ENCODE measurements around the gene SNX30. TPM values are rescaled to one million over a fixed set of nuclear protein-coding genes. Genes with fewer than 3 reads are reported as not detected.

The SNX30 gene
- total and polyA plus RNA-seq, 2 donors from 2014 or later = 7.9 to 22.9 TPM

- peak overlapping the region in 1 of 2 donors; percentile 26 for H3K27ac ChIP-seq (ENCODE audit: low read depth in 2 of 2, low read length in 2 of 2)
- intact Hi-C loops (cut with DNase I) = no loop called here
- FAIRE-seq (no peak), DNase-seq (no peak)
- no peak overlapping the region for H3K4me3 ChIP-seq (ENCODE audit: low read length in 3 of 3)
- H3K27me3 ChIP-seq (ENCODE audit: control insufficient read depth, insufficient read depth, low read length) = no peaks in the 10 kb centered on the region
- H3K36me3 ChIP-seq (ENCODE audit: control insufficient read depth in 2 of 3, insufficient read depth in 3 of 3, low read length in 3 of 3) = peaks cover 0 to 8% (median 6%) of the 10 kb centered on the region in 3 donors
- TF ChIP-seq CTCF (IDR thresholded peaks at IDR 0.05; ENCODE audit: borderline replicate concordance, extremely low read depth, insufficient read depth) = no peak
- no peaks in the 10 kb centered on the region for H3K4me1 ChIP-seq (ENCODE audit: control insufficient read depth in 2 of 3, insufficient read depth in 2 of 3, low read depth in 1 of 3, low read length in 3 of 3)
- H3K9ac ChIP-seq (ENCODE audit: low read length in 3 of 3) = no peak overlapping the region
- H3K9me3 ChIP-seq (ENCODE audit: control insufficient read depth in 2 of 3, insufficient read depth in 1 of 3, low read length in 3 of 3) = no peaks in the 10 kb centered on the region
Measured at GRCh38 chr9:112861638-112862555, 111.3 kb downstream of the SNX30 start.

- DNase-seq = no peak
Measured at GRCh38 chr9:112863214-112863613, 112.7 kb downstream of the SNX30 start.

GRCh38 chr9:112863746-112864145 is 113.2 kb downstream of the SNX30 start:
- H3K27ac ChIP-seq (ENCODE audit: low read depth in 2 of 2, low read length in 2 of 2) = no peak overlapping the region
- H3K36me3 ChIP-seq (ENCODE audit: control insufficient read depth in 2 of 3, insufficient read depth in 3 of 3, low read length in 3 of 3) = peaks cover 0 to 11% (median 10%) of the 10 kb centered on the region in 3 donors
- no peak overlapping the region for H3K9ac ChIP-seq (ENCODE audit: low read length in 3 of 3)
- no peaks in the 10 kb centered on the region for H3K27me3 ChIP-seq (ENCODE audit: control insufficient read depth, insufficient read depth, low read length)
- DNase-seq (no peak), FAIRE-seq (no peak)
- H3K4me1 ChIP-seq (ENCODE audit: control insufficient read depth in 2 of 3, insufficient read depth in 2 of 3, low read depth in 1 of 3, low read length in 3 of 3) = peaks cover 0 to 9% (median 3%) of the 10 kb centered on the region in 3 donors
- no peak for TF ChIP-seq CTCF (IDR thresholded peaks at IDR 0.05; ENCODE audit: borderline replicate concordance, extremely low read depth, insufficient read depth)
- no peaks in the 10 kb centered on the region for H3K9me3 ChIP-seq (ENCODE audit: control insufficient read depth in 2 of 3, insufficient read depth in 1 of 3, low read length in 3 of 3)
- H3K4me3 ChIP-seq (ENCODE audit: low read length in 3 of 3) = no peak overlapping the region
- intact Hi-C loops (cut with DNase I) = no loop called here

More at GRCh38 chr9:112863214-112863613, 112.7 kb downstream of the SNX30 start:
- Histone ChIP-seq H3K9me3 (ENCODE audit: control insufficient read depth in 2 of 3, insufficient read depth in 1 of 3, low read length in 3 of 3) (no peaks in the 10 kb centered on the region), H3K9ac (ENCODE audit: low read length in 3 of 3) (no peak overlapping the region), H3K27ac (ENCODE audit: low read depth in 2 of 2, low read length in 2 of 2) (no peak overlapping the region), H3K4me3 (ENCODE audit: low read length in 3 of 3) (no peak overlapping the region), H3K4me1 (ENCODE audit: control insufficient read depth in 2 of 3, insufficient read depth in 2 of 3, low read depth in 1 of 3, low read length in 3 of 3) (peaks cover 0 to 4% (median 0%) of the 10 kb centered on the region in 3 donors), H3K36me3 (ENCODE audit: control insufficient read depth in 2 of 3, insufficient read depth in 3 of 3, low read length in 3 of 3) (peaks cover 0 to 8% (median 6%) of the 10 kb centered on the region in 3 donors), H3K27me3 (ENCODE audit: control insufficient read depth, insufficient read depth, low read length) (no peaks in the 10 kb centered on the region)
- intact Hi-C loops (cut with DNase I) = no loop called here
- FAIRE-seq = no peak
- TF ChIP-seq CTCF (IDR thresholded peaks at IDR 0.05; ENCODE audit: borderline replicate concordance, extremely low read depth, insufficient read depth) = no peak
